HTR-8/SVneo (cell line): ENCODE data around the gene ATMIN.
A peak's percentile ranks its signal among the peaks of the same experiment; 100 is the strongest.

Experiments used
- DNase-seq: peaks from one replicate; pipeline ENCODE4 v3.0.0; 2011; ENCODE audit warnings: low spot score, mixed read lengths; ENCODE audit not compliant: insufficient read length
- FAIRE-seq: peaks from 2 replicates; lab custom pipeline; 2011; peaks lifted over from hg19 to GRCh38; lab: Jason Lieb, UNC

ATMIN gene, protein sequence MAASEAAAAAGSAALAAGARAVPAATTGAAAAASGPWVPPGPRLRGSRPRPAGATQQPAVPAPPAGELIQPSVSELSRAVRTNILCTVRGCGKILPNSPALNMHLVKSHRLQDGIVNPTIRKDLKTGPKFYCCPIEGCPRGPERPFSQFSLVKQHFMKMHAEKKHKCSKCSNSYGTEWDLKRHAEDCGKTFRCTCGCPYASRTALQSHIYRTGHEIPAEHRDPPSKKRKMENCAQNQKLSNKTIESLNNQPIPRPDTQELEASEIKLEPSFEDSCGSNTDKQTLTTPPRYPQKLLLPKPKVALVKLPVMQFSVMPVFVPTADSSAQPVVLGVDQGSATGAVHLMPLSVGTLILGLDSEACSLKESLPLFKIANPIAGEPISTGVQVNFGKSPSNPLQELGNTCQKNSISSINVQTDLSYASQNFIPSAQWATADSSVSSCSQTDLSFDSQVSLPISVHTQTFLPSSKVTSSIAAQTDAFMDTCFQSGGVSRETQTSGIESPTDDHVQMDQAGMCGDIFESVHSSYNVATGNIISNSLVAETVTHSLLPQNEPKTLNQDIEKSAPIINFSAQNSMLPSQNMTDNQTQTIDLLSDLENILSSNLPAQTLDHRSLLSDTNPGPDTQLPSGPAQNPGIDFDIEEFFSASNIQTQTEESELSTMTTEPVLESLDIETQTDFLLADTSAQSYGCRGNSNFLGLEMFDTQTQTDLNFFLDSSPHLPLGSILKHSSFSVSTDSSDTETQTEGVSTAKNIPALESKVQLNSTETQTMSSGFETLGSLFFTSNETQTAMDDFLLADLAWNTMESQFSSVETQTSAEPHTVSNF

DNA sequence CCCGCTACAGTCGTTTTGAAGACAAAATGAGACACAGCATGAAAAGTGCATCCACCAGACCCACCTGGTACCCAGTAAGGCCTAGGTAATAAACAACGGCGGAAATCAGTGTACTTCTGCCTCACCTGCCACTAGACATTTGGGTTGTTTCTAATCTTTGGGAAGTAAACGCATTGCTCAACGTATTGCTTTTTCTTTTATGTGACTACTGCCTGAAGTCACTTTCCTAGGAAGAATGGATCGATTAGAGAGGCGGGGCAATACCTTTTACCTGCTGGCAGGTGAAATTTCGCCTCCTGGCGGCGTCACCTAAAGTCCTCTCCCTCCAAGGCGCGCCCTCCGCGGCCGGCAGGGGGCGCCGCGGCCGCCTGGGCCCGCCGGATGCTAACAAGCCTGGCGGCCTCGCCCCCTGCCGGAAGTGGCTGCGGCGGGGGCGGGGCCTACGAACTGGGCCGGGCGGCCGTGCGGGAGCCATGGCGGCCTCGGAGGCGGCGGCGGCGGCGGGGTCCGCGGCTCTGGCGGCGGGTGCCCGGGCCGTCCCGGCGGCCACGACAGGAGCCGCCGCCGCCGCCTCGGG is at the start of gene ATMIN:
TSS of gene ATMIN (plus strand) at position 445 of the 577 bp plus-strand sequence. CDS start at position 474, 29 bp downstream.
- peak; percentile 91 for DNase-seq
- peak; percentile 93 for FAIRE-seq

DNA sequence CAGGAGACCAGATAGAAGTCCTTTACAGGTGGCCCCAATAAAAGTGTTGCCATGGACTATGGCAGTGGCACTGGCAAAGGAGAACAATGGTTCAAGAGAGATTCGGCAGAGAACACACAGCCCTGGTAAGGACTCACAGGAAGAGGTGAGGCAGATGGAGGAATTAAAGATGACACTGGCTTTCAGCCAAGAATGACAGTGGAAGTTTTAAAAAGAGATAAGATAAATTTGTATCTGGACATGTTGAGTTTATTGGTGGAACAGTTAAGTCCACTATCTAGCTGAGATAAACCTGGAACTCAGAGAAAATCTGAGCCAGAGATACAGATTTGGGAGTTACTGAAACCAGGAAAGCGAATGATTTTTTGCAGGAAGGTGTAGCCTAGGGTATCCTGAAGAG is 49.1 kb upstream of the ATMIN start:
- DNase-seq (no peak), FAIRE-seq (no peak)

- no peak for DNase-seq
- FAIRE-seq, result no peak
Observed at GRCh38 chr16:80988756-80989155, 46.9 kb upstream of the ATMIN start.

DNA sequence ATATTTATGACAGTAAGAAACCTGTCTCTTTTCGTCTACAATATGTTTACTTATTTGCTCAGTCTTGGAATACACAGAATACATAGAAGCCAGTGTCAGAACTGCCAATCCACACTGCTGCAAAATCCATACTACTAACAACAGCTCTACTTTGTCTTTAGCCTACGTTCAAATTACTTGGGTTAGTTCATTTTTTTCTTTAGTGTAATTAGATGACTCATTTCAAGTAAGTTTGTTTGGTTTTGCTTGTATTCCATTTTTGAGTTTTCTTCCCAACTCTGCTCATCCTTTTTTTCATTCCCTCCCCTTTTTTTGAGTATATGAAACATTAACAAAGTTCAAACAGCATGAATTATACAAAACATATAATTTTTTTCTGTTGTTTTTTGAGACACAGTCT is 45.8 kb upstream of the ATMIN start:
- no peak for DNase-seq

GRCh38 chr16:80990577-80990976 is 45.1 kb upstream of the ATMIN start:
- no peak for DNase-seq
- FAIRE-seq, result no peak

More for the DNA sequence above, 45.8 kb upstream of the ATMIN start:
- no peak for FAIRE-seq

DNA sequence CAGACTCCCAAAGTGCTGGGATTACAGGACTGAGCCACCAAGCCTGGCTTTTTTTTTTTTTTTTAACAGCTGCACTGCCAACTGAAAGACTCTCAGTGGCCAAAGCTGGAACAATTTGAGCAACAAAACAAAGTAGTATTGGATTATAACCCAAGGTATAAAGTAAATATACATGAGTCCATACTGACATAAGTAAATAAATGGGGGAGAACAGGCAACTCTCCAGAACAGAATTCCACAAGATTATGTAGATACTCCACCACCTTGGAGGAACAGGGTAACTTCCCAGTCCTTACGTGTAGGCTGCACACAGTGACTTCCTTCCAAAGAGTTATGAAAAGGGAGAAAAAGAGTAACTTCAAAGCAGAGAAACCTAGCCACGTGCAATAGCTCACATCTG is 44.7 kb upstream of the ATMIN start:
- no peak for FAIRE-seq
- no peak for DNase-seq

DNA sequence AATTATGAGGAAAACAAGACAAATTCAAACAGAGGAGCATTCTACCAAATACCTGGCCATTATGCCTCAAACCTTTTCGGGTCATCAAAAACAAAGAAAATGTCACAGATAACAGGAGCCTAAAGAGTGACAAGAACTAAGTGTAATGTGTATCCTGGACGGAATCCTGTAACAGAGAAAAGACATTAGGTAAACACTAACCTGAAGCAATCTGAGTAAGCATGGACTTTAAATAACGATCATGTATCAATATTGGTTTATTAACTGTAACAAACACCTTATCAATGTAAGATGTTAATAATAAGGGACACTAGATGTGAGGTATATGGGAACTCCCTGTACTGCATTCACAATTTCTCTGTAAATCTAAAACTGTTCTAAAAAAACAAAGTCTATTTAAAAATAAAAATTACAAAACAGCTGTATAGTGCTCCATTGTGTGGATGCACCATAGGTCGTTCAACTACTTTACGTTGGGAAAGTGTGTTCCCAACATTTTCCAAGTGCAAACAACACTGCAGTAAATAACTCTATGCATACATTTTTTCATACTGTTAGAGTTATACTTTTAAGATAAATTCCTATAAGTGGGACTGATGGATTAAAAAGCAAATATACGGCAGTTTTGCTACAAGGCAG is 43.7 kb upstream of the ATMIN start:
- no peak for DNase-seq
- no peak for FAIRE-seq

GRCh38 chr16:80992676-80993293 is 42.9 kb upstream of the ATMIN start:
- no peak for FAIRE-seq
- no peak for DNase-seq

DNA sequence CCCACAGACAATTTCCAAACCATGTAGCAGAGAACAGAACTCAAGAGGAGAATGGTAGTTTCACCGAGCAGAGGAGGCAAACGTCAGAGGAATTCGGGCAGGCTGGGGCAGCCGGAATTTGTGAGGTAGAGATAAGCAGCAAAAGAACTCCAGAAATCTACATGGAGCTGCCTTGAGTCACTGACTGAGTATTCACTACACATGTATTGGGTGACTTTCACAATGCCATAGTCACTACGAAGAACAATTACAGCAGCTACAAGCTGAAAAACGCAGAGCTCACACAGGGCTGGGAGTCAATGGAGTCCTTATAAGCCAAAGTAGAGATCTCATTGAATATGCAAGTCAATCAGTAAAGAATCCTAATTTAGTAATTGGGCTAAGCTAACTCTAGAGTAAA is 42.3 kb upstream of the ATMIN start:
- peak; percentile 28 for DNase-seq
- peak; percentile 74 for FAIRE-seq

DNA sequence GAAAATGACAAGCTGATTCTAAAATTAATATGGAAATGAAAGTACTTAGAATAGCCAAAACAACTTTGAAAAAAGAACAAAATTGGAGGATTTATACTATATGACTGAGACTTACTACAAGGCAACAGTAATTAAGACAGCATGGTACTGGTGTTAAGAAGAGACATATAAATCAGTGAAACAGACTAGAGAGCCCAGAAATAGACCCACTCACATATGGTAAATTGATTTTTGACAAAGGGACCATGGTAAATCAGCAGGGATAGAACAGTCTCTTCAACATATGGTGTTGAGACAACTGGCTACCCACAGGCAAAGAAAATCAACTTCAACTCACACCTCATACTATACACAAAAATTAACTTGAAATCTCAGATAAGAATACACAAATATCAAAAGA is 41.8 kb upstream of the ATMIN start:
- no peak for FAIRE-seq
- no peak for DNase-seq

DNA sequence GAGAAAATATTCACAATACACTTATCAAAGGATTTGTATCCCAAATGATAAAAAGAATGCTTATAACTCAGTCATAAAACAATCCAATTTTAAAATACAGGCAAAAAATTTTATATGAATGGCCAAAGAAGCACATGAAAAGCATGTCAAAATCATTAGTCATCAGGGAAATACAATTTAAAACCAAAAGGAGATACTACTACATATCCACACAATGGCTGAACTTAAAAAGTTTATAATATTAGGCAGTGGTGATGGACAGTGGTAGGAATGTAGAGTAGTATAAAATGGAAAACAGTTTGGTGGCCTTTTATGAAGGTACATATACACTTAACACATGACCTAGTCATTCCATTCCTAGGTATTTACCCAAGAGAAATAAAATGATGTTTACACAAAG is 41.2 kb upstream of the ATMIN start:
- FAIRE-seq (no peak), DNase-seq (no peak)

DNA sequence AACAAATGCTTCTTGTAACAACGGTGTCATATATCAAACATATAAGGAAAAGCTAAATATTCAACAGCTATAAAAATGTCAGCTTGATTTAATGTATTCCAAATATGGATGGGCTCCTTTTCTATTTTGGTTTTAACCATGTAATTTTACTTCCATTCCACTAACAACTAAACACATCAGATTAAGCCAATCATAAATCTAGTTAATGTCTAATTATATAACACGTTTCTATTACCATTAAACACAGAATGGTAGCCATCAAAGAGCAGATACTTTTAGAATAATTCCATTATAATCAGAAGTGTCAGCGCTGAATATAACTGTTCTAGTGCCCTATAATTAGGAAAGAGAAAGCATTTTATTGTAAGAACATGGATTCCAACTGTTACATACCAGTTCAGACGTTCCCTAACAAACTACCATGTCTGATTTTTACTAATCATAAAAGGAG is 38.9 kb upstream of the ATMIN start:
- DNase-seq (no peak), FAIRE-seq (no peak)

GRCh38 chr16:80997139-80997798 is 38.4 kb upstream of the ATMIN start:
- FAIRE-seq (no peak), DNase-seq (no peak)

- DNase-seq (no peak), FAIRE-seq (no peak)
Observed at GRCh38 chr16:80997964-80998620, 37.5 kb upstream of the ATMIN start.

GRCh38 chr16:81000873-81001272 is 34.8 kb upstream of the ATMIN start:
- FAIRE-seq (no peak), DNase-seq (no peak)

DNA sequence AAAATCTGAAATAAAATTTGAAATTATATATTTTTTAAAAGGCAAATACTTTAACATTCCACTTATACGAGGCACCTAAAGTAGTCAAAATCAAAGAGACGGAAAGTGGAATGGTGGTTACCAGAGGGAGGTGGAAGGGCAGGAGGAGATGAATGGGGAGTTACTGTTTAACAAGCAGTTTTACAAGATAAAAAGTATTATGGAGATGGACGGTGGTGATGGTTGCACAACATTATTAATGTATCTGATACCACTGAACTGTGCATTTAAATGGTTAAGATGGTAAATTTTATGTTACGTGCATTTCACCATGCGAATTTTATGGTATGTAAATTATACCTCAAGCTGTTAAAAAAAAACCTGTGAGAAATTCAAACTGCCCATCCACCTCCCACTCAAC is 34.3 kb upstream of the ATMIN start:
- FAIRE-seq (no peak), DNase-seq (no peak)

DNA sequence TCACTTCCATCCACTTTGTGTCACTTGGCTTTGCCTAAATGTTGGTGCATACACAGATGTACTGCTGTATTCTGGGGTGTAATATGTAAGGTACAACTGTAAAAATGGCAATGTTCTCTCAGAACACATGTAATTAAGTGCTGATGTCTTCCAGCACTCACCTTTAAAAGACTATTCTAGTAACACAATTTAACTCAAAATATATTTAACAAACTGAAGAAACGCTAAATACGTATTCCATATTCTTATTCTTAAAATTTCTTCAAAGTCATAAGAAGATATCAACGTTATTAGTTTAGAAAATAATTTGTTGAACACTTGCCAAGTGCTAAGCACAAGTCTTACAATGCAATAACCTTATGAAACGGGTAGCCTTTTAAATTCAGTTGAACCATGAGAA is 32.6 kb upstream of the ATMIN start:
- DNase-seq (no peak), FAIRE-seq (no peak)

GRCh38 chr16:81003610-81004460 is 31.8 kb upstream of the ATMIN start:
- FAIRE-seq (no peak), DNase-seq (no peak)
